Measurements from ENCODE around the gene ARFGEF3. TPM values are rescaled to one million over a fixed set of nuclear protein-coding genes. Genes with fewer than 3 reads are reported as not detected.
"Not testable (repeated sequence)": the region's sequence is repeated elsewhere in the genome, so short reads cannot be mapped to it uniquely, and the experiment has no call there.

The ARFGEF3 gene
- total RNA-seq, 3 donors from 2014 or later = 10.1 to 24.3 (median 21.1) TPM

DNA sequence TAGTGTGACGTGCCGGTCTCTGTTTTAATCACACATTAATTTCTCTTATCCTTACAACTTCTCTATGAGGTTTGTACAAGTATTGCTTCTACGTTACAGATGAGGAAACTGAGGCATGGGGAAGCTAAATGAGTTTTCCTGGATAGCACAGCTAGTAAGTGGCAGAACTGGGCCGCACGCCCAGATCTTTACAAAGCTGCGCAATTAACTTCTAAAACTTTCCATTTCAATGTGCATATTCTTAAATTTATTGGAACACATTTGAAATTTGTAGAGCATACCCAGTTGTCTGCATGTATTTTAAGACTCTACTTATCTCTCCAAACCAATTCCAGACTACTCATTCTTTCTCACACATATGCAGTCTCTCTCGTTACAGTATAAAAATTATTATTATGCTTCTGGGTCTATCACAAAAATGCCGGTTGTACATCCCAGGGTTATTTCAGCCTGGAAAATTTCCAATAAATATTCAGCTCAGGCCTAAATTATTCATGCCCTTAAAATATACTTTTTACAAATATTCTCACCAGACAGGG is 44.3 kb upstream of the ARFGEF3 start:
- intact Hi-C loops (cut with DNase I, micrococcal nuclease) = loop anchor here (5.0 to 10.0 kb wide), 3 partner anchors 170 to 397 kb away; partner anchors contain the start of gene HEBP2 (in 1 of the 2)
- Histone ChIP-seq H3K4me1 (ENCODE audit: low read depth) (no peaks in the 10 kb centered on the region), H3K9me3 (no peaks in the 10 kb centered on the region), H3K36me3 (ENCODE audit: low read depth) (no peaks in the 10 kb centered on the region), H3K4me3 (no peak overlapping the region)
- DNase-seq (no peak), ATAC-seq (no peak)
- TF ChIP-seq, protein P1, sequence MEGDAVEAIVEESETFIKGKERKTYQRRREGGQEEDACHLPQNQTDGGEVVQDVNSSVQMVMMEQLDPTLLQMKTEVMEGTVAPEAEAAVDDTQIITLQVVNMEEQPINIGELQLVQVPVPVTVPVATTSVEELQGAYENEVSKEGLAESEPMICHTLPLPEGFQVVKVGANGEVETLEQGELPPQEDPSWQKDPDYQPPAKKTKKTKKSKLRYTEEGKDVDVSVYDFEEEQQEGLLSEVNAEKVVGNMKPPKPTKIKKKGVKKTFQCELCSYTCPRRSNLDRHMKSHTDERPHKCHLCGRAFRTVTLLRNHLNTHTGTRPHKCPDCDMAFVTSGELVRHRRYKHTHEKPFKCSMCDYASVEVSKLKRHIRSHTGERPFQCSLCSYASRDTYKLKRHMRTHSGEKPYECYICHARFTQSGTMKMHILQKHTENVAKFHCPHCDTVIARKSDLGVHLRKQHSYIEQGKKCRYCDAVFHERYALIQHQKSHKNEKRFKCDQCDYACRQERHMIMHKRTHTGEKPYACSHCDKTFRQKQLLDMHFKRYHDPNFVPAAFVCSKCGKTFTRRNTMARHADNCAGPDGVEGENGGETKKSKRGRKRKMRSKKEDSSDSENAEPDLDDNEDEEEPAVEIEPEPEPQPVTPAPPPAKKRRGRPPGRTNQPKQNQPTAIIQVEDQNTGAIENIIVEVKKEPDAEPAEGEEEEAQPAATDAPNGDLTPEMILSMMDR (IDR thresholded peaks at IDR 0.05) = no peak

DNA sequence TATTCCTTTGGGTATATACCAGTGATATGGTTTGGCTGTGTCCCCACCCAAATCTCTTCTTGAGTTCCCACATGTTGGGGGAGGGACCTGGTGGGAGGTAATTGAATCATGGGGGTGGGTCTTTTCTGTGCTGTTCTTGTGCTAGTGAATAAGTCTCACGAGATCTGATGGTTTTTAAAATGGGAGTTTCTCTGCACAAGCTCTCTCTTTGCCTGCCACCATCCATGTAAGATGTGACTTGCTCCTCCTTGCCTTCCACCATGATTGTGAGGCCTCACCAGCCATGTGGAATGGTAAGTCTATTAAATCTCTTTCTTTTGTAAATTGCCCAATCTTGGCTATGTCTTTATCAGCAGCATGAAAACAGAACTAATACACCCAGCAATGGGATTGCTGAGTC is 42.5 kb upstream of the ARFGEF3 start:
- H3K4me3 ChIP-seq; H3K9me3 ChIP-seq; H3K36me3 ChIP-seq (ENCODE audit: low read depth); DNase-seq; H3K4me1 ChIP-seq (ENCODE audit: low read depth); ATAC-seq: not testable (repeated sequence)
- intact Hi-C loops (cut with DNase I, micrococcal nuclease) = loop anchor here (5.0 to 10.0 kb wide), 3 partner anchors 168 to 396 kb away; partner anchors contain the start of gene HEBP2 (in 1 of the 2)

DNA sequence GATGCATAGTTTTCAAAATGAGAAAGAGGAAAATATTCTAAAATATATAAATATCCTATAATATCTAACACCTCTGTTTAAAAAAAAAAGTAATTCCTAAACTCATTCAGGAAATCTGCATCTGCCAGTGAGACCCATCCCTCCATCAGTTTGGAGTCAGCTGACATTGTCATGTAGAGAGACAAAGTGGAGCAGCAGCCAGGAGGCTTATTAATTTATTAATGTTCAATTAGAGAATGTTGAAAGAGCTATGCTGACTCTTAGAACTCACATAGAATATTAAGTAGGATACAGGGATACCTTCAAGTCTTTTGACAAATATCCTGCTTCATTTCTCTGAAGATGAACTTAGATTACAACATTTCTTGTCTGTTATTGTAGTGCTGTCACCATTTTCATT is 41.8 kb upstream of the ARFGEF3 start:
- TF ChIP-seq, protein P1 (IDR thresholded peaks at IDR 0.05) = no peak
- Histone ChIP-seq H3K9me3 (no peaks in the 10 kb centered on the region), H3K4me3 (no peak overlapping the region), H3K36me3 (ENCODE audit: low read depth) (no peaks in the 10 kb centered on the region), H3K4me1 (ENCODE audit: low read depth) (no peaks in the 10 kb centered on the region)
- DNase-seq (no peak), ATAC-seq (no peak)
- intact Hi-C loops (cut with DNase I, micrococcal nuclease) = loop anchor here (5.0 to 10.0 kb wide), 4 partner anchors 167 to 475 kb away; partner anchors contain the start of gene HEBP2 (in 1 of the 2)

DNA sequence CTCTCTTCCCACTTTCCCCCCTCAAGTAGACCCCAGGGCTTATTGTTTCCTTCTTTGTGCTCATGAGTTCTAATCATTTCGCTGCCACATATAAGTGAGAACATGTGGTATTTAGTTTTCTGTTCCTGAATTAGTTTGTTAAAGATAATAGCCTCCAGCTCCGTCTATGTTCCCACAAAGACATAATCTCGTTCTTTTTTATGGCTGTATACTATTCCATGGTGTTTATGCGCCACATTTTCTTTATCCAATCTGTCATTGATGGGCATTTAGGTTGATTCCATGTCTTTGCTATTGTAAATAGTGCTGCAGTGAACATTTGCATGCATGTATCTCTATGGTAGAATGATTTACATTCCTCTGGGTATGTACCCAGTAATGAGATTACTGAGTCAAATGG is 37.6 kb upstream of the ARFGEF3 start:
- ATAC-seq (no peak), DNase-seq (no peak)
- intact Hi-C loops (cut with DNase I, micrococcal nuclease) = loop anchor here in 1 of 2 donors (10.0 kb wide), 1 partner anchor 471 kb away; no protein-coding TSS in a partner anchor
- Histone ChIP-seq H3K9me3 (no peaks in the 10 kb centered on the region), H3K4me3 (no peak overlapping the region), H3K36me3 (ENCODE audit: low read depth) (no peaks in the 10 kb centered on the region), H3K4me1 (ENCODE audit: low read depth) (no peaks in the 10 kb centered on the region)
- TF ChIP-seq, protein P1 (IDR thresholded peaks at IDR 0.05) = no peak

DNA sequence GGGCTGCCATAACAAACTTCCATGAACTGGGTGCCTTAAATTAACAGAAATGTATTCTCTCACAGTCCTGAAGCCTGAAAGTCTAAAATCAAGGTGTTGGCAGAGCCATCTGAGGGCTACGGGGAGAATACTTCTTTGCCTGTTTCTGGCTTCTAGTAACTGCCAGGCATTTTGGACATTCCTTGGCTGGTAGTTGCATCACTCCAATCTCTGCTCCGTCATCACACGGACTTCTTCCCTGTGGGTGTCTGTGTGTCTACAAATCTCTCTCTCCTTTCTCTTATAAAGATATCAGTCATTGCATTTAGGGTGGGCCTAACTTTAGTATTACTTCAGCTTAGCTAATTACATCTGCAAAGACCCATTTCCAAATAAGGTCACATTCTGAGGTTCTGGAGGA is 33.6 kb upstream of the ARFGEF3 start:
- intact Hi-C loops (cut with DNase I, micrococcal nuclease) = loop anchor here in 1 of 2 donors (10.0 kb wide), 1 partner anchor 467 kb away; no protein-coding TSS in a partner anchor

DNA sequence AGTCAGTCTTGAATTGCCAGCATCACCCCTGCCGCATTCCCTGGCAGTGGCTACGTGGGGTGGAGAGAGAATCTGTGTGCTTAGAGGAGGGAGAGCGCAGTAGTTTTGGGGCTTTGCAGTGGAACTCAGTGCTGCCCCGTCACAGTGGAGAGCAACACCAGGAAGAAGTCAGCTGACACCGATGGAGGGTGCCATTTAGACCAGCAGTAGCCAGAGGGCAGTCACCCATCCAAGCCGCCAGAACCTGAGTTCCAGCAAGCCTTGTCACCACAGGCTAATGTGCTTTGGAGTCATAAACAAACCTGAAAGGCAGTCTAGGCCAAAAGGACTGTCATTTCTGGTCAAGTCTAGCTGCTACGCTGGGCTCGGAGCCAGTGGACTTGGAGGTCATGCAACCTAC is 32.5 kb upstream of the ARFGEF3 start:
- ATAC-seq = peak; percentile 25

More for the DNA sequence above, 33.6 kb upstream of the ARFGEF3 start:
- Histone ChIP-seq H3K4me1 (ENCODE audit: low read depth) (no peaks in the 10 kb centered on the region), H3K9me3 (no peaks in the 10 kb centered on the region), H3K36me3 (ENCODE audit: low read depth) (no peaks in the 10 kb centered on the region), H3K4me3 (no peak overlapping the region)
- TF ChIP-seq, protein P1 (IDR thresholded peaks at IDR 0.05) = no peak
- no peak for DNase-seq
- ATAC-seq = no peak

More for the DNA sequence above, 32.5 kb upstream of the ARFGEF3 start:
- Histone ChIP-seq H3K4me3 (no peak overlapping the region), H3K9me3 (no peaks in the 10 kb centered on the region), H3K4me1 (ENCODE audit: low read depth) (no peaks in the 10 kb centered on the region), H3K36me3 (ENCODE audit: low read depth) (no peaks in the 10 kb centered on the region)
- intact Hi-C loops (cut with DNase I, micrococcal nuclease) = loop anchor here in 1 of 2 donors (10.0 kb wide), 1 partner anchor 466 kb away; no protein-coding TSS in a partner anchor
- DNase-seq = no peak
- TF ChIP-seq, protein P1 (IDR thresholded peaks at IDR 0.05) = no peak

All from mucosa of descending colon (tissue), 3 donors.